Epithelial cell of alveolus of lung (primary cell): ENCODE results near the gene ATAT1. TPM values are rescaled to one million over a fixed set of nuclear protein-coding genes. Genes with fewer than 3 reads are reported as not detected.

ENCODE experiments used
- total RNA-seq: library from RNA; depleted of rRNA; stranded (reverse); fragments of >200 nt; gene quantifications from 2 replicates; pipeline ENCODE4 v1.2.1, GENCODE V29; 2015

Gene ATAT1
- 3.8 and 3.9 TPM in 2 replicates for total RNA-seq

GRCh38 chr6:30626484-30627366, at the start of gene ATAT1:
ATAT1 (plus strand) TSS chr6:30626874.

DNA sequence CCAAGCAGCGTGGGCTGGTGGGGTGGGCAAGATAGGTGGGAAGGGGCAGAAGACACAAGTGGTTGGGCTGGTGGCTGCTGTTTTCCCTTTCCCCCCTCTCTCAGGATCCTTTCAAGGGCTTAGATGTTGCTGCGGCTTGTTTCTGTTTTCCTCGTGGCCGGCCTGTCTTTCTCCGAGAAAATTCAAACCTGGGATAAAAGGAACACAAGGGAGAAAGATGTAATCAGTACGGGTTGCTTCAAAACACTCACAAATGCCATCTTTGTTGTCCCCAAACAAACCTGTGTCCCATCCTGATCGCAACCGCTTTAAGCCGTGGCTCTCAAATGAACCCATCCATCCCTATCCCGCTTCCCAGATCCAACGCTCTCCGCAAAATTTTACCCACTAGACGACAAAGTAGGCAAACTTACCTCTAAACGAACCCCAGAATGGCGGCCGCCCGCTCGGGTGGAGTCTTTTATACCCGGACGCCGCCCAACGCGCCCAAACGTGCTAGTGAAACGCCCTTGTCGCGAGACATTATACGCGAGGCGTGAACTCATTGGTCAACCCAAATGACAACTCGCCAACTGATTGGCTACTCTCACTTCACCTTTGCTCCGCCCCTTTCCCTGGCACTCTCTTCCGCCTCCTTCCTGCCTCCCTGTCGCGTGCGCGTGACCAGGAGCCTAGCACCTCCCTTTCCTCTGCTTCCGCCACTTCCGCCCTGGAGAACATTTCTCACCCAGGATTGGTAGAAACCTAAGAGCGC, 9.7 kb upstream of the ATAT1 start, which contains the start of gene PPP1R10:
TSS of gene PPP1R10 (minus strand) at position 433 of the 754 bp plus-strand sequence. CDS start 7,299 bp downstream, outside the sequence.

DNA sequence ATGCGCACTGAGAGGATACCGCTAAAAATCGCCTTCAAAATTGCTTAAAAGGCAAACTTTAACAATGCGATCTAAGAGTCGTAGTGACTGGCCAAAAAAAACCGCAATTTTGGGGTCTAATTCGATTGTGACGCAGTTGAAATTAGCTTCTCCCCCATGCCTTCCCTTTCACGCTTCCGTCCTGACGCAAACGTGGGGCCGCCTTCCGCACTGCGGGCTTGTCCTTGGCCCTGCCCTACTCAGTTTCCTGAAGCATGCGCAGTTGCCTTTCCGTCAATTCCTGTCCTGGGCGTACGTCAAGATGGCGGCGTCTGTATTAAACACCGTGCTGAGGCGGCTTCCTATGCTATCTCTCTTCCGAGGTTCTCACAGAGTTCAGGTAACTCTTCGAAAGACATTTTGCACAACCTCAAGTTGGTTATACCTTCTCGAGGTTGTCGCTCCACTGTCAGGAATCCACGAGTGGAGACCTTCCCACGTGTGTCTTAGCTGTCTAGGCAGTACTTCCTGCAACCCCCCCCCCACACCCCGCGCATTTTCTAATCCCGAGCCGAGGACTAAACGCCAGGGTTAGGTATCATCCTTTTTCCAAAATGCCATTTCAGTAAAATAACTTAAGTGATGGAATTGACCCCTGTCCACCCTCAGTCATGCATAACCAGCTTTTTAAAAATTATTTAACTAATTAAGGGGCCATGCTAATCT, 9.0 kb upstream of the ATAT1 start, which contains the start of gene MRPS18B:
TSS of gene MRPS18B (plus strand) at position 276 of the 705 bp plus-strand sequence. CDS start at position 302, 26 bp downstream.

DNA sequence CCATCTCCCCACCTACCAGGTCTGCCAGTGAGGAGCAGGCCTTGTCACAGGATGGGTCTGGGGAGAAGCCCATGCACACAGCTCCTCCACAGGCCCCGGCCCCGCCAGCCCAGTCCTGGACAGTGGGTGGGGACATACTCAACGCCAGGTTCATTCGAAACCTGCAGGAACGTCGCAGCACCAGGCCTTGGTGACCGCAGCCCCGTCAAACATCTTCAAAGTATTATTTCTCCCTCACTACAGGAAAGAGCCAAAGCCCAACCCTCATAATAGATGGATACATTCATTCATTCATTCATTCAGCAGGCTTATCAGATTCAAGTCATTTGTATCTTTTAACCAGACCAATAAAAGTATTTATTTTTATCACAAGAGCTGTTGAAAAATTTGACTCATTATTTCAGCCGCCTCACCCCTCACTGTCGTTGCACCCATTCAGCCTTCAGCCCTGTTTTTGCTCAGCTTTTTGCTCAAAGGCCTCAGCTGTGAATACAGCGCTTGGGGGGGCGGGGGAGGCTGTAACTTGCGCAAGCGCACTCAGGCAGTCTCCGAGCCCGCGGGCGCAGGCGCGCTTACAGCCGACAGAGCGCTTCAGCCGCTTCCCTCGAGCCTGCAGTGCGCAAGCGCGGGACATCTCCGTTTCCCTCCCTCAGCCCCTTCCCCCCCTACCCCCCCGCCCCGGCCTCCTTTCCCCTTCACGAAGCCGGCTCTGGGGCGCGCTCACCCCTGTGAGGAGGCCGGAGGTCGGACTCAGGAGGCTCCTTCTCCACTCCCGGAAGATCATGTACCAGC, 20.0 kb downstream of the ATAT1 start, which contains the start of gene C6orf136:
TSS of gene C6orf136 (plus strand) at position 684 of the 792 bp plus-strand sequence. CDS start at position 783, 99 bp downstream.

DNA sequence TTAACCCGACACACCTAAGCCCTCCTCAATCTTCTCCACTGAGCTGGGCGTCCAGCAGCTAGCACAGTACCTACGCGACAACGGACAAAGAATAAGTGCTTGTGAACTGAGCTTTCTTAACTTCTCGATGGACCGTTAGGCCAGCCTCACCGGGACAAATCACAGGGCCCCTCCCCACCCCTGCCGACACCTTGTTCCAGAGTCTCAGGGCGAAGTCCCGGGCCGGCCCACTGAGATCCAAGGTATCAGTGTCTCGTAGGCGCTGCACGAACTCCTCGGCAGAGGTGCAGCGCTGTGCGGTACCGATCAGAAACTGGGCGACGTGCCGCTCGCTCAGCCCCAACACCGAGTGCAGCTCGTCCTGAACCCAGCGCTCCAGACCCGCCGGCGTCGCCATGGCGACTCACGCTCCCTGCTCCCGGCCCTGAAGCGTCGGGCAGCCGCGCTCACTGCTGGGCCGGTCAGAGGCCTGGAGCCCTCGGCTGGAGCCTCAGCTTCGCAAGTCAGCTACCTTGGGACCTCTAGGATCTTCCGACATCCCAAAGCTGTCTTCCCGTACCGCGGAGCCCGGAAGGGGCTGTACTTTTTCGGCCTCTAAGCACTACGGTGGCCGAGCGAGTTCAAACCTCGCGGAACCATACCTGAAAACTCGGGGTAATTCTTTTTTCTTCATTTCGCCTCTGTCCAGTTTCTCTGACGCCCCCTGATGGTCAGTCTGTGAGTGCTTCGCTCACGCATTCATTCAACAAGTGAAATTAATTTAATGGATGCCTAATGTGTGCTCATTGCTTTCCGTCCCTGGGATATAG, 46.0 kb downstream of the ATAT1 start, which contains the start of gene DHX16:
TSS of gene DHX16 (minus strand) at position 562 of the 809 bp plus-strand sequence. CDS start at position 397, 165 bp downstream.

GRCh38 chr6:30686009-30686907, 59.6 kb downstream of the ATAT1 start, which contains the start of gene PPP1R18:
PPP1R18 (minus strand) TSS chr6:30686645; CDS start chr6:30686018, 627 bp downstream.

DNA sequence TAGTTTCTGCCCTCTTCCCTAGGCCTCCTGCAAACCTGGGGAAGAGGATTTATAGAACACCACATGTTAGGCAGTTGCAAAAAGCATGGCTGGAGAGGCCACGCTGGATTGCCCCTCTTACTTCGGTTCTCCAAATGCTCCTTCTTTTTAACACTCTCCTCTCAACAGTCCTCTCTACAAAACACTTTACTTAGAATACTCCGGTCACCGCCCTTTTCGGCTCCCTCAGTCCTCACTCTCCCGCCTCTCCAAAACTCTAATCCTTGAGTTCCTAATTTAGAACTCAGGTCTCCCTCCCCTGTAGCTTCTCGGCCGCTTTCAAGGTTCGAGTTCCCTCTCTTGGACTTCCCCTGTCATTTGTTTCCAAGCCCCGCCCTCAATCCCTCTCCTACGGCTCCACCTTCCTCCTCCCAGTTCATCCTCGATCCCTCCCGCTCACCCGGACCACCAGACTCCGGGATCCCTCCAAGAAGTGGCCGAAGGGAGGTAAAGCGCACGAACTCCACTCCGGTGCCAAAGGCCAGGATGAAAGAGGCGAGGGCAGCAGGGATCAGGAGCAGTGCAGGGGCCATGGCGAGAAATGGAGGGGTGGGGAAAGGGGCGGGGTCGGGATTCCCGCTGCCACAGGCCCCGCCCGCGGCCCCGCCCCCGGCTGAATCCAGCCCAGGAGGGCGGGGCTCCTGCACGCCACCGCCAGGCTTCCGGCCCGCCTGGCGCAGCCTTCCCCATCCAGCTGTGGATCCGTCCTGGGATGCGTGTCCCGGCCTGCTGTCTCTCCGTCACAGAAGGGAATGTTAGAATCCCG, 63.9 kb downstream of the ATAT1 start, which contains the start of gene NRM:
TSS of gene NRM (minus strand) at position 582 of the 805 bp plus-strand sequence. CDS start at position 572, 10 bp downstream.

Other genes with a start within 250 kb of the ATAT1 start
- gene HLA-E, start 137.4 kb upstream of the ATAT1 start, total RNA-seq = 140 and 208 TPM in 2 replicates
- 33.7 and 55.1 TPM in 2 replicates for gene GNL1, start 70.4 kb upstream of the ATAT1 start, total RNA-seq
- gene PRR3, start 69.6 kb upstream of the ATAT1 start, total RNA-seq = 10.2 and 17.4 TPM in 2 replicates
- 31.8 and 33.6 TPM in 2 replicates for gene ABCF1, start 55.4 kb upstream of the ATAT1 start, total RNA-seq
- gene PPP1R10, start 9.6 kb upstream of the ATAT1 start, total RNA-seq = 19.9 and 59.6 TPM in 2 replicates
- 66.7 and 68.2 TPM in 2 replicates for gene MRPS18B, start 9.0 kb upstream of the ATAT1 start, total RNA-seq
- gene C6orf136, start 20.3 kb downstream of the ATAT1 start, total RNA-seq = 7.6 and 9.7 TPM in 2 replicates
- 24.9 and 25.2 TPM in 2 replicates for gene DHX16, start 46.1 kb downstream of the ATAT1 start, total RNA-seq
- 53.7 and 67.1 TPM in 2 replicates for gene PPP1R18, start 59.8 kb downstream of the ATAT1 start, total RNA-seq
- 16.5 TPM in 2 replicates for gene NRM, start 64.1 kb downstream of the ATAT1 start, total RNA-seq
- 10.8 and 11.2 TPM in 2 replicates for gene MDC1, start 90.4 kb downstream of the ATAT1 start, total RNA-seq
- 514 and 1,241 TPM in 2 replicates for gene TUBB, start 93.5 kb downstream of the ATAT1 start, total RNA-seq
- 100 and 118 TPM in 2 replicates for gene FLOT1, start 115.8 kb downstream of the ATAT1 start, total RNA-seq
- gene IER3, start 117.7 kb downstream of the ATAT1 start, total RNA-seq = 92.7 and 292 TPM in 2 replicates